Renal pelvis (tissue), 4 donors: ENCODE measurements around the gene SYT1. TPM values are rescaled to one million over a fixed set of nuclear protein-coding genes. Genes with fewer than 3 reads are reported as not detected.
"Not testable (repeated sequence)": the region's sequence is repeated elsewhere in the genome, so short reads cannot be mapped to it uniquely, and the experiment has no call there.

Experiments used
- DNase-seq: peaks from one replicate; pipeline ENCODE4 v3.0.0-alpha.2; 2013
- polyA plus RNA-seq, 3 donors: library from polyadenylated mRNA; unstranded; fragments of 120-200 nt; gene quantifications; one replicate each; pipeline ENCODE4 v1.2.1, GENCODE V29; 2013; ENCODE audit not compliant: insufficient read length in 3 of 3

The SYT1 gene
- polyA plus RNA-seq, 3 donors = 16.4 to 19.0 (median 17.3) TPM

DNA sequence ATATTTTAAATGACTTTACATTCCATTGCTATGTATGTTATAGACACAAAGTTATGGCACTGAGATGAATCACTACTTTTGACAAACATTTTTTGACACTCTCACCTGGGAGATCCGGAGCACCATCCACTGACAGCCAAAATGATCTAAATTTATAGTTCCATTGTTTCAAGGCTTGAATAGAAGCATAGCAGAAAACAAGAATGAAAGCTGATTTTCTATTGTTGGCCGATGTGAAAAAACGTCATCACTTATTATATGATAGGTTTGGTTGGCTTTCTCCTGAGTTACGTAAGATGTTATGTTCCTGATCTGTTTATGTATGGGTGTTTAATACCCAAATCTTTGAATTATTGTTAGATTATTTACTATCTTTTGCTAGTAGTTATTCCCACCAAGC lies 520.0 kb downstream of the SYT1 start:
- DNase-seq = no peak

DNA sequence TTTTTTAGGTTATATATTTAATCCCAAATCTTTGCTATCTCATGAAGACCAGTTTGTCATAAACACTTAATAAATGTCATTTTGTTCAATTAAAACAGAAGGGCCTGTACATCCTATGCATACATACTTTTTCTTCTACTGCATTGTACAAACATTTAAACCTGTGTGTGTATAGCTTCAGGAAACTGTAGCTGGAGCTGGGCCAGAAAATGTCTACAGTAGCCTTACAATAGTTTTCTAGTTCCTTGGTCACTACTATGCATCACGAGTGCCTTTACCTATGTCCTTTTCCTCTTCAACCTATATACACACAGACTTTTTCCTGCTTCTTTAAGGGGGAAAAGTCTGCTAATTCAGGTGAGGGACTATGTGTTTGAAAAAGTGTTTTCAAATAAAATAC lies 523.4 kb downstream of the SYT1 start:
- DNase-seq = no peak

DNA sequence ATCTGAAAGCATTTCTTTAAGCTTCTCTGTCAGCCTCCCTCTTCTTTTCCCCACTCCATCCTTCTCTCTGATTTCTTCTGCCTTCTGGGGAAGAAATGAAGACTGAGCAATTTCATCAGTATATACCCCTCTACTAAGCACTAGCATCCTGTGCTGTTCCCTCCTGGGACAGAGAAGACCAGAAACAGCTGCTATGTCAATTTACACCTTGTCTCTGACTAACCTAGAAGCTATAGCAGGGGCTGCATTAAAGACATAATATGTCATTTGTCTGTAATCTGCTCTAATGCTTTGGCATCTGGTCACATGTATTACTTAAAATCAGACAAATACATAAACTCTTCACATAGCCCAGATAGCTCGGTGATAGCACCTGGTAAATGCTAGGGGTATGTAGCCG lies 529.3 kb downstream of the SYT1 start:
- DNase-seq = no peak

DNA sequence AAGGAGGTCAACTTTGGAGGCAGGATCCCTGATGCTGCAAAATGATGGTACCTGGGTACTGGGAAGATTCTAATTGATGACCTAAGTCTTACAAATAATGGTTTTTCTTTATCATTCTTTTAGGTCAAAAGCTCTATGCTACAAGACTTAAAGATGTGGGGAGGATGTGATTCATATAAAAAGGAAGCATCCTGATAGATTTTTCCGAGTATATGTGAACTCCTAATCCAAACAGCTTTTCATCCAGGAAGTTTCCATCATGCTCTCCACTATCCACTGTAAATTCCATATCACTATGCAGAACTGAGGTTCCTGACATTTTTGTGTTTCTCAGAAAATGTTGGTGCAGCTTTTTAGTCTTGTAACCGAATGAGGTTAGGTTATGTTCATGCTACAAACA lies 533.0 kb downstream of the SYT1 start:
- no peak for DNase-seq

DNA sequence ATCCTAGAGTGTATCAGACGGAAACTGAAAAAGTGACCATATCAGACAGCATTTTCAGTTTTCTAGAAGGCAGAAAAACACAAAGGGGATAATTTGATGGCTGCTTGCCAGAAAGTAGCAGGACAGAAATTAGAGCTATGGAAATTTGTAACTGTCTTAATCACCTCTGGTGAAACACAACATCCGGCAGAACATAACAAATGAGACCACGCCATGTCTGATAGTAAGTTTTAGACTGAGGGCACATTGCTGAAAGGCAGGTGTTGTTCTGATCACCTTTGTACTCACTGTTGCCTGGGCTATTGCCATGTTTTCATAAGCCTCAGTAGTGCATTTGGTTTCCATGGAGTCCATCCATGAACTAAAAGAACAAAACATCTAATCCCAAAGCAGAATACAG lies 535.9 kb downstream of the SYT1 start:
- DNase-seq = no peak

DNA sequence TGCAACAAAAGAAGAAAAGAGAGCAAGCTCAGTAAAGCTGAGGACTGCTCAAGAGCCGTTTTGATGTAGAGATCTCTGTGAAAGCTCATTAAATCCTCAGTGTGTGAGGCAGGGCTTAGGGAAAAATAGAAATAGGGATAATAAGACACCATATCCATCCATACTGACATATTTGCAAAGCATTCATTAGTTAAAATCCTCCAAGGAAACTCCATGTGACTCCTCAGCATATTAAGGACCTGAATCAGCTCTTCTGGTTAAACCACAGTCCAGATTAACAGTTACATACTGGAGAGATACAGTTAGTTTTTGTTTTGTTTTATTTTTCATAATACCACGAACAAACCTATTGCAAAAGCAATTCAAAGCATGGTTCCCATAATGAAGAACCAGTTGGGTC lies 538.0 kb downstream of the SYT1 start:
- DNase-seq = no peak

DNA sequence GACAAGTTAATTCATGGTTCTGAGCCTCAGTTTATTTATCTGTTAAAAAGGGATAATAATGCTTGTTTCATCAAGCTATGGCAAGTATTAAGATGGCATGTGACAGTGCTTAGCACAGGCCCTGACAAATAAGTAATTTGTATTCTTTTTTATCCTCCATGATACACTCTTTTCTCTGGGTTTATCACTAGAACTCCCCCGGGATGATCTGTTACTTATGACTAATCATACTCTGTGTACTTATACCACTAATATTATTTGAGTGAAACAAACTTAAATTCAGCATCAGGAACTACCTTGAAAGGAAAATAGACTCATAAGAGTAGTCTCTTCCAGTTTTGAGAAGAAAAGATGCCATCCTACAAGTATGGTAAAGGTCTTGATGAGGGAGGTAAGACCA lies 542.4 kb downstream of the SYT1 start:
- no peak for DNase-seq

DNA sequence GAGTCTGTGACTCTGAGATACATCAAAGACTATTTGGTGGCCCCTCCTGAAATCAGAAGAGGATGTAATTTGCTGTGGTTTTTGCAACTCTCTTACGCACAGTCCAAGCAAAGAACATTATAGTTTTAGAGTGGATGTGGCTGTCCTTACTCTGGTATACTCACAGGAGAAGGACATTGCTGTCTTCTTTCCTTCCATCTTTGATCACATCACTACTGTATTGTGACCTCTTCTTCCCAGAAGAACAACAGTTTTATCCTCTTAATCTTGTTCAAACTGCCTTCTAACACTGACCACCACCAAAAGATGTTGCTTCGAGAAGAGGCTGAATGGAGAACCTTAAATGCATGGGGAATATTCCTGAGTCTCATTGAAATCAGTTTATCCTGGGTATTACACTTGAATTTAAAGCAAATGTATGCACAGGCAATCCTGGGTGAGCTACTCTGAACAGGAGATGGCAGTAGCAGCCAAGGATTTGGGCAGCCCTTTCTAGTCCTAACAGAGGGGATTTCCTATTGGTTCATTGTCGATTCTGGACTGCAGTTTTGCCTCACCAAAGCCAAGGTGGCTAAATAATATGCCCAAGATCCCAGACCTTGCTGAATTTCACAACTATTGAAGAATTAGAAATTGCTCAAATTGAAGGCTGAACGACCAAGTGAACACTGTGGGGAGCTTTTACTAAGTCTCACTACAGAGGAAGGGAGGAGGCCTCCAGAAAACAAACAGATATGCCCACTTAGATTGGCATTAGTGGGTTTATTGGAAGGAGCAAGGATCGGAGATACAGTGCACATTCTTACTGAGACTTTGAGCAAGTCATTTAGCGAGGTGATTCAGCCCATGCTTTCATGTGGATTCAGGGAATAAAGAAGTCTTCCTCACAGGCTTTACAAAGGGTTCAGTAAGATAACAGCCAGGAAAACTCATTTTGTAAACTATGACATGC lies 543.4 kb downstream of the SYT1 start:
- peak; percentile 73 for DNase-seq

DNA sequence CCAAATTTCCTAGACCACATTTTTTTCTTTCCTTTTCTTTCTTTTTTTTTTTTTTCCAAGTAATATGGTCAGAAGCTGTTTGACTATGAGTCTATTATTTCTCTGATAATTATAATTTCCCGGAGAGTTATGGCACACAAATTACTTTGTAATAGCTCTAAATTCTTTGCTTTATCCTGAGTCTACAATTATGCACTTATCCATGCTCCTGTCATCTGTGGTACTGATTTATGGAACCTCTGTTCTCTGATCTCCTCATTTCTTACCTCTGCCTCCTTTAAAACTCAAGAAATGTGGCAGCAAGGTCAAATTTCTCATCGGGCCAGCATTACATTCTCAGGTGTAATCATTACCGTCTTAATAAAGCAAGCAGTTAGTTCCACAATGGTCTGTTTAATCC lies 544.1 kb downstream of the SYT1 start:
- DNase-seq = no peak

DNA sequence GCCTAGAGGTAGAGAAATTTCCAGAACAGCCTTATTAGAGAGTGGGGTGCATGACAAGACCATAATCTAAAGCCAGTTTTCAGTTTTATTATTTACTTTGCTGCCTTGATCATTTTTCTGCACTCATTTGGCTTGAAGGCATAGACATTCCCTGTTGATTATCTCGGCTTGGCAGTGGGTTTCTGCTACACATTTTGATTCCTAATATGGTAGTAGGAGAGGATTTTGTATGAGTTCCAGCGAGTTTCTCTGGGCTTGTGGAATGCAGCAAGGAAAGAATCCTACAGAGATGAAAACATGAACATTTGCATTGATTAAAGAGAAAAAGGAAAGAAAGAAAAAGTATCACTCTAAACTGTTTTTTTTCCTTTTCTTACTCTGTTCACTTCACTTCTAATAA lies 545.0 kb downstream of the SYT1 start:
- DNase-seq = no peak

DNA sequence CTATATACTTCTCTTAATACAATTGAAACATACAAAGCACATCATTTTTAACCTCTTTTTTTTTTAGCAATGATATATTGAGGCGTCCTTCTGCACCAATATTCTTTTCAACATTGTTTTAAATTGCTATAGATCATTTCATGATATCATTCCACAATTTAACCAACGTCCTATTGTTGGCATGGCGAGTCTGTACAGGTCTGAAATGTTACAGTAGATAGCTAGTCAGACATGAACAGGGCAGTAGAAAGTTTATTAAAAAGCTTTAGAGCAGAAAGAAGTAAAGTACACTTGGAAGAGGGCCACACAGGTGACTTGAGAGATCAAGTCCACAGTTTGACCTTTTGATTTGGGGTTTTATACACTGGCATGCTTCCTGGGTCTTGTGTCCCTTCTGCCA lies 547.2 kb downstream of the SYT1 start:
- no peak for DNase-seq

DNA sequence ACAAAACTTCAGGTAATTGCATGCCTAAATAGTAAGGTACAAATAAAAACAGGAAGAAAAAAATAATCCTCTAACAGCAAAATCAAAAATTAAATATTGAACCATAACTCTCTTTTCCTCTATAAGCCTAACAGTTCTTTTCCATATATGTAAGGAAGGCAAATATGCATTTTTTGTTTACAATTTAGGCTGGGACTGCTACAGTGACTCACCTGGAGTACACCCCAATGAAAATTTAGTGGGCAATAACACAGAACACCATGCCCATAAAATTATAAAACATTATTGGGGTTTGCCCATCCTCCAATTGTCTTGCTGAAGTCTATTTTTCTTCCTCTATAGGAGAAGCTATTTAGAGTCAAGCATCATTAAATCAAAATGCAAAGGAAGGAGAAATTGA lies 549.2 kb downstream of the SYT1 start:
- DNase-seq = no peak

DNA sequence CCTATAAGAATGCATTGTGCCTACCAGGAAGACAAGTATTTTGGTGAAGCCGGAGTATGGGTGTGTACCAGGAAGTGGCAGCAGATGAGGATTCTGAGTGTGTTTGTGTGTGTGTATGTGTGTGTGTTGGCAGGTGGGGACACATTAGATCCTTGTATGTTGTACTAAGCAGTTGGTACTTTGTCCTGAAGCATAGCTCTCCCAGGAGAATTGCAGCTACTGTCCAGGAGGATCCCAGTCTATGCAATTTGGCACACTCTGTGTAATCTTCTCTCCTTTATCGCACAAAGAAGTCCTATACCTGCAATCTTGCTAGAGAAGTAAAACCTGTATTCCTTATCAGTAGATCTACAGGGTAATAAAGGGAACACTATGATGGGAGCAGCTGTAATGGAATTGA lies 549.7 kb downstream of the SYT1 start:
- no peak for DNase-seq

DNA sequence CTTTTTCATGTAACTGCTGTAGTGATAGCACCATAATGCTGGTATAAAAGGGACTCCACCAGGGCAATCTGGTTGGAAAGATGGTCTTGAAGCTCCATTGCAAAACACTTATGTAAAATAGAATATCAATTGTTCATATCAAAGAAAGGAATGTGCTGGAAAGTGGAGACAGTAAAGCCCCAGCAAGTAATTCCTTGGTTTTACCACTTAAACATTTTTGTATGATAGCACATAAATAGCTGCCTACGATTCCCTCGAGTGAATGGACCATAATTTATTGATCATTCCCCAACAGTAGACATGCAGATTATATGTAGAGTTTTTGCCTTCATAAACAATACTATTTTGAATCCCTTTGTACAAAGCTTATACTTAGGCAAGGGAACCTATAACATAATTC lies 550.7 kb downstream of the SYT1 start:
- no peak for DNase-seq

DNA sequence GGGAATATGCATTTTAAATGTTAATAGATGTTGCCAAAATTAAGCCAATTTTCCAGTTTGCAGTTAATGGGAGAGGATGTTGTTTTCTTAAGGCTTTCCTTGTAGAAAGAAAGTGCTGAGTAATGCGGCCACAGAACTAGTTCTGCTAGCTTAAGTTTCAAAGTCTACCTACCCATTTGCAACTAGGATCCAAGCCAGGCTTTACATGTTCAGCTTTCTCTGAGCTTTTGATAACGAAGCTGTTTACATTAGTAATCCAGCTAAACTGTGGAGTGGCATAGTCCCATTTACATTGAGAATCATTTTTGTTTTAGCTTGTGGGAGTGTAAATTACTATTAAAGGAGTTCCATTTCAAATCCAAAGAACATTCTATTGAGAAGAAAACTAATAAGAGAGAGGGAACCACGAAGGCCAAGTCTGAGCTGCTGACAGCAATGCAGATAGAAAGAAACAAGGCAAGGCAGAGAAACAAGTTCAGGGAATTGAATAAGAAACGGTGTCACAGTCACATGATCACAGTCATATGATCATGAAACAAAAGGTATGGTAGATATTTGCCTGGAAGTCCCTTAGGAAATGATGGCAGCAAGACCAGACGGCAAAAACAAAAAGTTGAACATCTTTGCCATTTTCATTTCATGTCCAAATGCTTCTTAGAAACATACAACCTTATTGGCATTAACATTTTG lies 551.3 kb downstream of the SYT1 start:
- no peak for DNase-seq

DNA sequence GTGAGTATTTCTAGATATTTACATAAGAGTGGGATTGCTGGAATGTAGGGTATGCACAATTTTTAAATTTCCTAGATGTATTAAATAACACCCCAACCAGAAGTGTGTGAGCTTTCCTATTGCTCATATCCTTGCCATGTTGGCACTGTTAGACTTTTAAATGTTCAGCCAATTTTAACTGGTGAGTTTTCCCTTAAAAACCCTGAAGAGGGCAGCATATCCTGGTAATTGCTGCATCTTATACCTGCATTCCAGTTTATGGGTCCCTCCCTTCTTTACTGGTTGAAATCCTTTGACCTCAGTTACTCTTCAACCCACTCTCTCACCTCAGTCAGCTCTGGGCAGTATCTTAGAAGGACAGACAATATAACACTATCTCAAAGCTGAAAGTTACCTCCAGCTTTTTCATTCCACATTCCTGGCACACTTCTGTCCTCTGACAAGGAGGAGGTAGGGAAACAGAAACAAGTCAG lies 555.6 kb downstream of the SYT1 start:
- peak; percentile 63 for DNase-seq

DNA sequence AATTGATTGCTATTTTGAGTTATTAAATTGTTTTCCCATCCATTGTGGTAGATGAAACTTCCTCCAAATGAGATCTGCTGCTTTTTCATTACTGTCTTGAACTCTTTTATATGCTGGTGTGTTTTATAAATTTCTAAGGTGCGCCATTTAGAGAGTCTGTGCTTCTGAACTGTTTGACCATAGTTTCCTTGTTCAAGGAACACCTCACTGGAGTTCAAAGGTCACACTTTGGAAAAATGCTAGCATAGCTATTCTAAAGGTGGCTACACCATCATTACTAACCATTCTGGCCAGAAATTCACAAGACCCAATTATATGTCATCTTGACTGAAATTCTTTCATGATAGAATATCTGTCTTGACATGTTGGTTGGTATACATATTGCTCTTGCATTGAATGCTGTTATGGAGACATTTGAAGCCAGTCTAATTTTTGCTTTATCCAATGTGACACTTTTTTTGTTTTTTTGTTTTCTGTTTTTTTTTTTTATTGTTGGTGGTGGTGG lies 556.7 kb downstream of the SYT1 start:
- DNase-seq = no peak

DNA sequence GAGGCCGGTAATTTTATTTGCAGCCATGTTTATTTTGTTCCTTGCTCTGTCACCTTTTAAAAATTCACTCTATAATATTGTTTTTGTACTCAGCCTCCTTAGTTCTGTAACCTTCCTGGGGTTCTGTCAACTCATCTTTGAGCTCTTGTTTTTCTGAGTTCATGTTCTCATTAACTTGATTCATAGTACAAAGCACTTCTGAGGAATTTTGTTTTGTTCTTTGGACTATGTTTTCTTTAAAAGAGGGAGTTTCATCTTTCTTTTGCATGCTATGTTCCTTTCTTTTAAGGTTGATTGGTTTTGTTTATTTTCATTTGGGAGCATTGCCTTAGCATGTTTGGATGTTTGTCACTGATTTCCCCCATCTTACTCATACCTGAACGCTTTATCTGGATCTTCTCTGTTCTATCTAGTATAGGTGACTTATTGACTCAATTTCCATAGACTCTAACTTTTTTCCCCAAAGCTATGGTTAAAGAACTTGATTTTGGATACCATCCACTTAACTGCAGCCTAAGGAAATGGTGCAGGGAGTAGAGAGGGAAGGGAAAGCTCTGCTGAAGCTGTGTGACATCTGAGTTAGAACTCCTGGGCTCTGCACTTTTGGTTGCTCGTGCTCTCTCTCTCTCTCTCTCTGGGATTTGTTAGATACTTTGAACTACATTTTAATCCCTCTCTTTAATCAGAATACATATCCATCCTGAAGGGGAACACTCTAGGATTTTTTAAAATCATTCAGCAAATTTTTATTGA lies 557.7 kb downstream of the SYT1 start:
- DNase-seq = no peak

DNA sequence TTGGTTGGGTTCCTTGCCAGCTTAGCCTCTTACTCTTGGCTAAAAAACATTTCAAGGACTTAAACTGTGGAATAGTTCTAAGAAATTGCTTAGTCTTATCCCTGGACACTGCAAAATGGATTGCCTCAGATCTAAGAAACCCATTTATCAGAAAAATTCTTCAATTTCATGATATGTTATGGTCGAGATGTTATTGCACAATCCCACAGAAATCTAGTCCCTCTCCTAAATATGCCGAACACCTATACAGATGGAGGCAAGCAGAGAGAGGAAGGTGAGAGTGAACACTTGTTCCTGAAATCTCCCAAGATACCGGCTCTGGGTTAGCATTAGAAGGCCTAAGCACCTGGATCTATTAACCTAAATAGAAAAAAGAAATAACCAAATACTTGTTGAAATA lies 559.0 kb downstream of the SYT1 start:
- no peak for DNase-seq

DNA sequence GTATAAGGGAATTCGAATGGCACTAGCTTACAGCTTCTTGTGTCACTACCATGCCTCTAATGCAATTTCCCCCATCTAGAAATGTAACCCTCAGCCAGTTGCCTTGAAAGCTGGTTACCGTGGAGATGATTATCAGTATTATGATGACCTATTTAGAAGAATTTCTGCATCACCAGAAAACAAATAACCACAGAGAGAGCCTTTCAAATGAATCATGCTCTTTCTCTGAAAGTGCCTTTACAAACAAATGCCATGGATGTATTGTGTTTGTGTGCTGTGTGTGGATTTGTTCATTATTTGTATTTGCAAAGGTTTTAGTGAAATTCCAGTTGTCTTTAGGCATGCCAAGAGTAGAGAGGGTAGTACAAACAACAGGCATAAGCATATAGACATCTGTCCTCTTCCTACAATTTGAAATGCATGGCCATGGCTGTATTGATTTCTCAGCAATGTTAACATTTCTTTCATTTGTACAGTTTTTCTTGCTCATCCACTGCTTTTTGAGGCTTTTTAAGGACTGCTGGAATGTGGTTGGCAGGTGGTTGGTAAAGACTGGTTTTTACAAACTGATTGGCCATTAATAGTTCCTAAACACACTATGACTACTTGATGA lies 559.6 kb downstream of the SYT1 start:
- no peak for DNase-seq

DNA sequence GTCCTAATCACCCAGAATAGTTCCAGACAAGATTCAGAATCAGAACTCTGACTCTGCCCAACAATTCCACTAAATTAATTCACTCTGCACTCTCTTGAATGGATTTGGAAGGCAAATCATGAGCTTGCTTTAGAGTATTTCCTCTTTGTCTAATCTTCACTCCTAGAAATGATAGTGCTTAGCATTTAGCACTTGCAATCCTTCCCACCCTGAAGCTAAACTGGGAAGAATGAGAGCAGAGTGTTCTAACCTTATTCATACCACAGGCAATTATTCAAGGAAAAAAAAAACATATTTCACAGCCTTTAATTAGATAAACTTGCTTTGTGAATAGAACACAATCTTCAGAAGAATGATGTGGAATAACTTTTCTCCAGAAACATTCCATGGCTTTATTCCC lies 561.5 kb downstream of the SYT1 start:
- DNase-seq = no peak

DNA sequence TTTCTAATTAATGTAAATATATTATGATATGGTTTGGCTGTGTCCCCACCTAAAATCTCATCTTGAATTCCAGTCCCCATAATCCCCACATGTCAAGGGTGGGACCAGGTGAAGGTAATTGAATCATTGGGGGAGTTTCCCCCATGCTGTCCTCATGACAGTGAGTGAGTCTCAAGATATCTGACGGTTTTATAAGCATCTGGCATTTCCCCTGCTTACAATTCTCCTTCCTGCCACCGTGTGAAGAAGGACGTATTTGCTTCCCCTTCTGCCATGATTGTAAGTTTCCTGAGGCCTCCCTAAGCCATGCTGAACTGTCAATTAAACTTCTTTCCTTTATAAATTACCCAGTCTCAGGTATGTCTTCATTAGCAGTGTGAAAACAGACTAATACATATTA lies 562.2 kb downstream of the SYT1 start:
- DNase-seq = not testable (repeated sequence)
